Measurements from ENCODE around the gene KIF17. TPM values are rescaled to one million over a fixed set of nuclear protein-coding genes. Genes with fewer than 3 reads are reported as not detected.
A peak's percentile ranks its signal among the peaks of the same experiment; 100 is the strongest.

KIF17 gene
- total and polyA plus RNA-seq, 3 experiments from 2014 or later = not detected

DNA sequence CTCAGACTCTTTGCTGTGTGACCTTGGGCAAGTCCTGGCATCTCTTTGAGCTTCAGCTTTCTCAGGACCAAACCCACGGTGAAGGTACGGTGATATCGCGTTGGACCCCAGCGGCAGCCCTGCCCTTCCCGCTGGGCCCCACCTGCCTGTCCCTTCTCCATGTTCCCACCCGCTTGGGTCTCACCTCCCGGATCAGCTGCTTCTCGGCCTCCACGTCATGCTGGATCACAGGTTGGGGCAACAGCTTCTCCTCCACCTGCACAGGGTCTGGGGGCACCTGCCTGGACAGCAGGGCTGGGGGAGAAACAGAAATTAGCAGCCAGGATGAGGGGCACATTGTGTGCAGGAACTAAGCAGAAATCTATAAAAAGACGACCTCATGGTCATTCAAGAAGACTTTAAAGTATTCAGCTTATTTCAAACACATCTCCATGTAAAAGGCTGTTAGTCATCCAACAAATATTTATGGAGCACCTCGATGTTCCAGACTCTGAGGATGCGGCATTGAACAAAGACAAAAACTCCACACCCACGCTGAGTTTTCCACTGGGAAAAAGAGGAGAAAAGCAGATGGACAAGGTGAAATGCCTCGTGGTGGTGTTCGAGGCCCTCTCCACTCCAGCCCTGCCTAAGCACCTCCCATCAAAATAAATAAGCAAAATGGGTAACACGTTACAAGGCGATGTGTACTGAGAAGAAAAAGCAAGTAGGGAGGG is 19.5 kb downstream of the KIF17 start:
- ChIA-PET CTCF (interaction anchor here (1.0 to 6.1 kb wide), 4 partner anchors 13 to 497 kb away, joined by 3 to 84 read pairs (median 12); partner anchors contain the start of gene SH2D5), POLR2A (no interaction called here)
- peak overlapping the region in 3 of 7 donors; percentile 11 to 33 (median 26) for H3K4me3 Mint-ChIP-seq
- H3K27me3 Mint-ChIP-seq = peaks cover 0 to 2% of the 10 kb centered on the region in 2 donors
- H3K27ac ChIP-seq (ENCODE audit: low read depth, low read length) = no peak overlapping the region
- no peaks in the 10 kb centered on the region for H3K36me3 ChIP-seq (ENCODE audit: insufficient read depth, low read length)
- no peaks in the 10 kb centered on the region for H3K9me3 ChIP-seq (ENCODE audit: low read length)
- peaks cover 0 to 1% (median 0%) of the 10 kb centered on the region in 3 donors for H3K36me3 Mint-ChIP-seq
- no peak overlapping the region for H3K27ac Mint-ChIP-seq
- DNase-seq = no peak
- H3K4me1 Mint-ChIP-seq = peaks cover 6 to 10% (median 8%) of the 10 kb centered on the region in 3 donors
- peaks cover 8% of the 10 kb centered on the region for H3K4me1 ChIP-seq (ENCODE audit: insufficient read depth, low read length)
- H3K4me3 ChIP-seq (ENCODE audit: low read length) = no peak overlapping the region
- H3K27me3 ChIP-seq (ENCODE audit: insufficient read depth, low read length, poor library complexity, severe bottlenecking) = no peaks in the 10 kb centered on the region
- H3K9me3 Mint-ChIP-seq = no peaks in the 10 kb centered on the region

DNA sequence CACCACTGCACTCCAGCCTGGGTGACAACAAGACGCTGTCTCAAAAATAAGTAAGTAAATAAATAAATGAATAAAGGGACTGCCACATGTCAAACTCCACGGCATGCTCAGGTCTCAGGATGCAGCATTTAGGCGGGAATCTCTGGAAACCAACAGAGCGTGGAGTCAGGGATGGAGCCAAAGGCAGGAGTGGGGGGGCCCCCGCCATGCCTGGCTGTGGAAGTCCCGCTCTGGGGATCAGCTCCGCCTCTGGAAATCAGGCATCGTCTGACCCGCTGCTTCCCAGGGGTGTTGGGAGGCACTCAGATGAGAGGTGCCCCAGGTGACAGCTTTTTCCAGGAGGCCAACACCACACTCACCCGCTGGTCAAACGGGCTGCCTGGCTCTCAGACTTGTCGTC is 20.2 kb downstream of the KIF17 start:
- no peak overlapping the region for H3K4me3 ChIP-seq (ENCODE audit: low read length)
- H3K4me1 ChIP-seq (ENCODE audit: insufficient read depth, low read length) = peaks cover 8% of the 10 kb centered on the region
- ChIA-PET CTCF (interaction anchor here (1.0 to 6.1 kb wide), 16 partner anchors 10 to 506 kb away, joined by 3 to 84 read pairs (median 6); partner anchors contain the start of genes DDOST, KIF17 and SH2D5), POLR2A (no interaction called here)
- peaks cover 6 to 10% (median 8%) of the 10 kb centered on the region in 3 donors for H3K4me1 Mint-ChIP-seq
- no peak for DNase-seq
- peak overlapping the region in 2 of 7 donors; percentile 11 to 33 for H3K4me3 Mint-ChIP-seq
- H3K36me3 ChIP-seq (ENCODE audit: insufficient read depth, low read length) = no peaks in the 10 kb centered on the region
- H3K36me3 Mint-ChIP-seq = peaks cover 0 to 1% (median 0%) of the 10 kb centered on the region in 3 donors
- no peaks in the 10 kb centered on the region for H3K9me3 Mint-ChIP-seq
- H3K27ac Mint-ChIP-seq = no peak overlapping the region
- H3K27ac ChIP-seq (ENCODE audit: low read depth, low read length) = no peak overlapping the region
- peaks cover 0 to 2% of the 10 kb centered on the region in 2 donors for H3K27me3 Mint-ChIP-seq
- no peaks in the 10 kb centered on the region for H3K9me3 ChIP-seq (ENCODE audit: low read length)
- H3K27me3 ChIP-seq (ENCODE audit: insufficient read depth, low read length, poor library complexity, severe bottlenecking) = no peaks in the 10 kb centered on the region

DNA sequence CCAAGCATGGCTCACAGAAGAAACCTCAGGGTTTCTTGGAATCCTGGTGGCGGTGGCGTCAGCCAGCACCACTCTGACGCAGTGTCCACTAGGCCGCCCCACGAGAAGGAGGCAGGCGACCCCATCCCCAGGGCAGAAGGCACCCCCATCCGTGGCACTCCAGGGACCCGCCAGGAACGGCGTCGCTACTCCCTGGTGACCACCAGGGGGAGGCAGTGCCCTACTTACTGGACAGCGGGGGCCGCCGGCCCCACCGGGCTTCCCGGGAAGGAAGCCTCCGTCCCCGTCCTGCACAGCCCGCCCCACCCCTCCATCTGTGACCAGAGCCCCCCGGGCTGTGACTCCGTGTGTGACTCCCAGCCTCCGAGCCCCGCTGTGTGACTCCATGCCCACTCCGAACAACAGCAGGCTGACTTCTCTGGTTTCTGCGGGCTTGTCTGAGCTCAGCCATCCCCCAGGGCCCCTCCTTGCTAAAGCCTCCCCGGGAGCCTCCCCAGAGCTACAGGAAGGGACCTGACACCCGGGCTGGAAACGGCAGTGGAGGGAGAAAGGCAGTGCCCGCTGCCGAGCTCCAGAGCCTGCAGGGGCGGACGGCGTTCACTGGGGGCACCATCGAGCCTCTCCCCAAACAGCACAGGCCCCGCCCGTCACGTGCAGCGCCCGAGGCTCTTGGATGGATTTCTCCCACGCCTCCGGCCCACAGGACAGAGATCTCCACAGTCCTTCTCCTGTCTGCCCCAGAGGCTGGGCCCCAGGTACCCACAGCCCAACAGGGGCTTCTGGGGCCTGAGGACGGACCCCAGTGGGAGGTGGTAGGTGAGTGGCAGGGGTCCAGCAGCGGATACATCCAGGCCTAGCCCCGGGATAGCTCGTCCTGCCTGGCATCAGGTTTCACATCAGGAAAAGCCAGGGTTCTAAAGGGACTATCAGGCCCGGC is 21.1 kb downstream of the KIF17 start:
- Mint-ChIP-seq H3K27me3 (peaks cover 0 to 2% of the 10 kb centered on the region in 2 donors), H3K36me3 (peaks cover 0 to 4% (median 0%) of the 10 kb centered on the region in 3 donors), H3K4me1 (peaks cover 6 to 10% (median 8%) of the 10 kb centered on the region in 3 donors), H3K27ac (peak overlapping the region in 4 of 8 donors; percentile 42 to 84 (median 74)), H3K4me3 (peak overlapping the region; percentile 87 to 96 (median 88)), H3K9me3 (no peaks in the 10 kb centered on the region)
- CTCF ChIA-PET = interaction anchor here (0.6 to 6.1 kb wide), 35 partner anchors 8 to 506 kb away, joined by 3 to 84 read pairs (median 4); partner anchors contain the start of genes DDOST, HP1BP3, KIF17 and SH2D5
- Histone ChIP-seq H3K27ac (ENCODE audit: low read depth, low read length) (peak overlapping the region; percentile 65), H3K9me3 (ENCODE audit: low read length) (no peaks in the 10 kb centered on the region), H3K4me1 (ENCODE audit: insufficient read depth, low read length) (peaks cover 8% of the 10 kb centered on the region), H3K36me3 (ENCODE audit: insufficient read depth, low read length) (no peaks in the 10 kb centered on the region), H3K4me3 (ENCODE audit: low read length) (peak overlapping the region; percentile 93), H3K27me3 (ENCODE audit: insufficient read depth, low read length, poor library complexity, severe bottlenecking) (no peaks in the 10 kb centered on the region)
- POLR2A ChIA-PET = no interaction called here
- DNase-seq = peak; percentile 58 to 77 (median 64)

DNA sequence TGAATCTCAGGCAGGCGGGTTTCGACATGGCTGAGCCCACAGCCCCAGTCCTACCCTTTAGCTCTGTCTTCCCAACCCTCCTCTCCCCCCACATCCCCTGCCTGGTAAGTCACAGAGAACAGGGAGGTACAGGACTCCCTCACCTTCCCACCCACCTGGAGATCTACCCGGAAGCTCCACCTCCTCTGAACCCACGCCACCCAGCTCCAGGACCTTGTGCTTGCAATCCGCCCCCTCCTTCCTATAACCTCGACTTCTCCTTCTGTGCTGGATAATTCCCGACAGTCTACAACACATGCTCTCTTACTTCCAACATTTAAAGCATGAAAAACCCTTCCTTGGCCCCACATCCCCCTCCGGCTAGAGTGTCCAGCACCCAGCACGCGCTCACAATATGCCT is 22.3 kb downstream of the KIF17 start:
- CTCF ChIA-PET = interaction anchor here (1.4 to 6.1 kb wide), 6 partner anchors 12 to 500 kb away, joined by 3 to 84 read pairs (median 8); partner anchors contain the start of gene KIF17
- no peak for DNase-seq
- peaks cover 6 to 10% (median 8%) of the 10 kb centered on the region in 3 donors for H3K4me1 Mint-ChIP-seq
- H3K27me3 ChIP-seq (ENCODE audit: insufficient read depth, low read length, poor library complexity, severe bottlenecking) = no peaks in the 10 kb centered on the region
- no peaks in the 10 kb centered on the region for H3K9me3 Mint-ChIP-seq
- peaks cover 0 to 3% (median 0%) of the 10 kb centered on the region in 3 donors for H3K36me3 Mint-ChIP-seq
- POLR2A ChIA-PET = no interaction called here
- H3K27me3 Mint-ChIP-seq = peaks cover 0 to 2% of the 10 kb centered on the region in 2 donors
- H3K27ac ChIP-seq (ENCODE audit: low read depth, low read length) = no peak overlapping the region
- peak overlapping the region in 4 of 7 donors; percentile 15 to 91 (median 49) for H3K4me3 Mint-ChIP-seq
- H3K4me3 ChIP-seq (ENCODE audit: low read length) = no peak overlapping the region
- H3K4me1 ChIP-seq (ENCODE audit: insufficient read depth, low read length) = peaks cover 8% of the 10 kb centered on the region
- H3K27ac Mint-ChIP-seq = peak overlapping the region in 2 of 8 donors; percentile 59 to 74
- H3K36me3 ChIP-seq (ENCODE audit: insufficient read depth, low read length) = no peaks in the 10 kb centered on the region
- no peaks in the 10 kb centered on the region for H3K9me3 ChIP-seq (ENCODE audit: low read length)

DNA sequence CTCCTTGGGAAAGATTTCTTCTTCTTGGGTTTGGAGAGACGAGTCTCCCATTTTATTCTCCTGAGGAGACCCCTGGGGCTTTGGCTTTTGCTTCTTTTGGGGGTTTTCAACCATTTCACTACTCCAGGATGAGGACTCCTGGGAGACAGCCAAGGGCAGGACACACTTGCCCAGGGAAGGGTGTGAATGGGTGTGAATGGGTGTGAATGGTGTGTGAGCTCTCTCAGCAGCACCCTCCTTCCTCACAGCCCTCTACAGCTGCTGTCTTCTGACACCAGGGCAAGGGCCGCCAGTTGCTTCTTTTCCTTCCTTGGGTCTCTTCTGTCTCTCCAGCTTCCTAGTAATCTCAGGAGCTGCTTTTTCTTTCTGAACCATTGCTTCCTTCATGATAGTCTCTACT is 24.2 kb downstream of the KIF17 start:
- DNase-seq = no peak
- H3K36me3 Mint-ChIP-seq = peaks cover 0 to 2% (median 0%) of the 10 kb centered on the region in 3 donors
- H3K4me3 ChIP-seq (ENCODE audit: low read length) = no peak overlapping the region
- H3K27me3 Mint-ChIP-seq = peaks cover 0 to 2% of the 10 kb centered on the region in 2 donors
- peak overlapping the region in 1 of 8 donors; percentile 6 for H3K27ac Mint-ChIP-seq
- no peak overlapping the region for H3K27ac ChIP-seq (ENCODE audit: low read depth, low read length)
- H3K27me3 ChIP-seq (ENCODE audit: insufficient read depth, low read length, poor library complexity, severe bottlenecking) = no peaks in the 10 kb centered on the region
- peaks cover 6 to 10% (median 8%) of the 10 kb centered on the region in 3 donors for H3K4me1 Mint-ChIP-seq
- peaks cover 8% of the 10 kb centered on the region for H3K4me1 ChIP-seq (ENCODE audit: insufficient read depth, low read length)
- ChIA-PET POLR2A (no interaction called here), CTCF (interaction anchor here (2.0 to 6.1 kb wide), 2 partner anchors 40 to 502 kb away, joined by 4 to 84 read pairs; no protein-coding TSS in a partner anchor)
- H3K36me3 ChIP-seq (ENCODE audit: insufficient read depth, low read length) = no peaks in the 10 kb centered on the region
- H3K9me3 Mint-ChIP-seq = no peaks in the 10 kb centered on the region
- no peaks in the 10 kb centered on the region for H3K9me3 ChIP-seq (ENCODE audit: low read length)
- H3K4me3 Mint-ChIP-seq = no peak overlapping the region

DNA sequence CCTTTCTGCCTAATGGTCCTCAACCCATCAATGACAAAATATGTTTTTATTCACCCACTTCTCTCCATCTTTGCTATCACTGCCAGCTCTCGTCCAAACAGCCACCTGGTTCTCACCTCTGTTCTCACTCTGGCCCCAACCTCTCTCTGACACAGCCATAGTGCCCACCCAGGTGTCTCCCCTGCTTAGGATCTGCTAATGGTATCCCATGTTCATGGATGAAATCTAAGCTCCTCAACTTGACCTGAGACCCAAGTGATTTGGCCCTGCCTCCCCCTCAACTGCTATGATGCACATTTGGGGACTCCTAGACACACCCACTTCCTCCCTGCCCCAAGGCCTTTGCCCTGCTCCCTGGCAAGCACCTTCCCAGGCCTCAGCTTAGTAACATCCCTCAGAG is 25.9 kb downstream of the KIF17 start:
- ChIA-PET POLR2A (no interaction called here), CTCF (interaction anchor here (1.1 to 2.0 kb wide), 3 partner anchors 22 to 503 kb away, joined by 3 to 4 read pairs (median 3); no protein-coding TSS in a partner anchor)
- H3K27me3 Mint-ChIP-seq = peaks cover 0 to 2% of the 10 kb centered on the region in 2 donors
- Histone ChIP-seq H3K27me3 (ENCODE audit: insufficient read depth, low read length, poor library complexity, severe bottlenecking) (no peaks in the 10 kb centered on the region), H3K27ac (ENCODE audit: low read depth, low read length) (no peak overlapping the region), H3K4me3 (ENCODE audit: low read length) (no peak overlapping the region), H3K9me3 (ENCODE audit: low read length) (no peaks in the 10 kb centered on the region), H3K4me1 (ENCODE audit: insufficient read depth, low read length) (peaks cover 5% of the 10 kb centered on the region), H3K36me3 (ENCODE audit: insufficient read depth, low read length) (no peaks in the 10 kb centered on the region)
- no peaks in the 10 kb centered on the region for H3K9me3 Mint-ChIP-seq
- no peak overlapping the region for H3K4me3 Mint-ChIP-seq
- no peak overlapping the region for H3K27ac Mint-ChIP-seq
- H3K4me1 Mint-ChIP-seq = peaks cover 6 to 8% (median 6%) of the 10 kb centered on the region in 3 donors
- peaks cover 0 to 2% (median 0%) of the 10 kb centered on the region in 3 donors for H3K36me3 Mint-ChIP-seq
- DNase-seq = no peak

DNA sequence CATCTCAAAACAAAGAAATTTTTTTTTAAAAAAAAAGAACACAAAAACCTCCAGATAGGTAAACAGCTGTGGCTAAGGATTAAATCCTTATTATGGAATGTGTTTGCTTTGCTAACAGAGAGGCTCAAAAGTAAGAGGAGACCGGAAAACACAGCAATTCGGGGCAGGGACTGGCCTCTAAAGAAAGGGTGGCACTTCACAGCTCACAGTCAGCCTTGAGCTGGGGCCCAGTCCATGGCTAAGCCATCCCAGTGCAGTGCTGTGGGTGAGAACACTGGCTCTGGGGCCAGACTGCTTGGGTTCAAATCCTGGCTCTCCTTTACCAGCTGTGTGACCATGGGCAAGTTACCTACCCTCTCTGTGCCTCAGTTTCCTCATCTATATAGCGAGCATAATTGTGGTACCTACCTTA is 28.2 kb downstream of the KIF17 start:
- Histone ChIP-seq H3K27me3 (ENCODE audit: insufficient read depth, low read length, poor library complexity, severe bottlenecking) (no peaks in the 10 kb centered on the region), H3K9me3 (ENCODE audit: low read length) (no peaks in the 10 kb centered on the region), H3K4me1 (ENCODE audit: insufficient read depth, low read length) (no peaks in the 10 kb centered on the region), H3K27ac (ENCODE audit: low read depth, low read length) (no peak overlapping the region), H3K36me3 (ENCODE audit: insufficient read depth, low read length) (no peaks in the 10 kb centered on the region), H3K4me3 (ENCODE audit: low read length) (no peak overlapping the region)
- POLR2A ChIA-PET = no interaction called here
- no peak for DNase-seq
- Mint-ChIP-seq H3K27ac (no peak overlapping the region), H3K9me3 (no peaks in the 10 kb centered on the region), H3K4me1 (no peaks in the 10 kb centered on the region), H3K36me3 (peaks cover 0 to 2% (median 0%) of the 10 kb centered on the region in 3 donors), H3K27me3 (peaks cover 0 to 11% of the 10 kb centered on the region in 2 donors), H3K4me3 (no peak overlapping the region)
- CTCF ChIA-PET = no interaction called here
